OCI-LY7 (cell line): ENCODE measurements around the gene TPRA1. TPM values are rescaled to one million over a fixed set of nuclear protein-coding genes. Genes with fewer than 3 reads are reported as not detected.

Source experiments
- Bru-seq: library from RNA; stranded (reverse); fragments of 400-500 nt; gene quantifications from one replicate; lab custom pipeline; 2021; lab: Mats Ljungman, UMichigan
- BruChase-seq, 2 experiments: library from RNA; stranded (reverse); fragments of 400-500 nt; gene quantifications; one replicate each; lab custom pipeline; 2021; lab: Mats Ljungman, UMichigan
- BruUV-seq: library from RNA; stranded (reverse); fragments of 400-500 nt; replicated peaks from 2 replicates; lab custom pipeline; 2021; lab: Mats Ljungman, UMichigan
- CTCF ChIA-PET: fragments of 300-600 bp; sonication (Branson Sonifier 250); formaldehyde crosslinking; loops from one replicate; lab custom pipeline; 2022; ENCODE audit warnings: antibody characterized with exemption; ENCODE audit not compliant: unreplicated experiment; lab: Charles Lee
- POLR2A ChIA-PET: fragments of 300-600 bp; sonication (Branson Sonifier 250); formaldehyde crosslinking; loops from one replicate; lab custom pipeline; 2022; ENCODE audit warnings: antibody characterized with exemption; lab: Charles Lee
- DNase-seq: peaks from one replicate; pipeline ENCODE4 v3.0.0-alpha.2; 2015; ENCODE audit warnings: low spot score
- H2AFZ ChIP-seq: fragments of 200-600 bp; sonication (generic), shearing (Covaris generic); 2 replicates; pipeline ENCODE4 v1.6.1; 2014; ENCODE audit warnings: mild to moderate bottlenecking, antibody characterized with exemption, low read length, moderate library complexity
- H3K27ac ChIP-seq: fragments of 200-600 bp; sonication (generic); 2 replicates; pipeline ENCODE4 v1.5.1; 2014; ENCODE audit warnings: mixed run types, low read depth, mild to moderate bottlenecking, moderate library complexity, low read length, inconsistent platforms; ENCODE audit not compliant: poor library complexity, severe bottlenecking
- H3K36me3 ChIP-seq: fragments of 200-600 bp; sonication (generic); 2 replicates; pipeline ENCODE4 v1.6.1; 2014; ENCODE audit warnings: mild to moderate bottlenecking, antibody characterized with exemption, low read length, moderate library complexity, mixed read lengths; ENCODE audit not compliant: insufficient read depth
- H3K4me1 ChIP-seq: fragments of 200-600 bp; sonication (generic); 2 replicates; pipeline ENCODE4 v1.5.1; 2014; ENCODE audit warnings: mild to moderate bottlenecking, low read length; ENCODE audit not compliant: insufficient read depth, poor library complexity, severe bottlenecking
- H3K4me2 ChIP-seq: fragments of 200-600 bp; sonication (generic); 2 replicates; pipeline ENCODE4 v1.6.1; 2014; ENCODE audit warnings: mild to moderate bottlenecking, low read length
- H3K4me3 ChIP-seq: fragments of 200-600 bp; sonication (generic); 2 replicates; pipeline ENCODE4 v1.5.1; 2014; ENCODE audit warnings: mild to moderate bottlenecking, low read depth, low read length; ENCODE audit not compliant: poor library complexity, severe bottlenecking
- H3K79me2 ChIP-seq: fragments of 200-600 bp; sonication (generic); 2 replicates; pipeline ENCODE4 v1.6.1; 2016; ENCODE audit warnings: low read depth, mild to moderate bottlenecking, low read length, moderate library complexity, mixed read lengths; ENCODE audit not compliant: insufficient read depth
- H3K9me2 ChIP-seq: fragments of 200-600 bp; sonication (generic); 2 replicates; pipeline ENCODE4 v1.6.1; 2016; ENCODE audit warnings: mild to moderate bottlenecking, low read length, mixed read lengths; ENCODE audit not compliant: insufficient read depth
- H3K9me3 ChIP-seq: fragments of 200-600 bp; sonication (generic); 2 replicates; pipeline ENCODE4 v1.6.1; 2014; ENCODE audit warnings: mild to moderate bottlenecking, mixed run types, low read length, mixed read lengths
- H4K20me1 ChIP-seq: fragments of 200-600 bp; sonication (generic); 2 replicates; pipeline ENCODE4 v1.6.1; 2014; ENCODE audit warnings: mild to moderate bottlenecking, antibody characterized with exemption, low read length, moderate library complexity, mixed read lengths; ENCODE audit not compliant: insufficient read depth
- CTCF ChIP-seq: fragments of 200-600 bp; sonication (generic); conservative IDR thresholded peaks from 2 replicates; pipeline ENCODE4 v1.5.1; 2014; ENCODE audit warnings: mild to moderate bottlenecking, antibody characterized with exemption, low read length, moderate library complexity, mixed read lengths
- EZH2phosphoT487 ChIP-seq: fragments of 200-600 bp; sonication (generic); IDR thresholded peaks from 2 replicates; pipeline ENCODE4 v1.6.1; 2018; ENCODE audit warnings: low read depth, borderline replicate concordance, mild to moderate bottlenecking, mixed run types, antibody characterized with exemption, low read length, moderate library complexity, mixed read lengths
- intact Hi-C: fragments of 100-400 bp; cut with micrococcal nuclease; formaldehyde crosslinking; loops from one replicate; pipeline ENCODE4 v1.10.0; 2022; ENCODE audit not compliant: unreplicated experiment
- long read RNA-seq: library from polyadenylated mRNA; stranded (forward); transcript quantifications from one replicate; pipeline ENCODE4 v2.0.0, GENCODE V29; 2022
- total RNA-seq, 2 experiments: library from RNA; depleted of rRNA in 1 of 2; stranded (reverse); fragments of >200 nt in 1 of 2; shearing (Covaris generic) in 1 of 2; gene quantifications; 2 replicates each; pipeline ENCODE4 v1.2.3, GENCODE V29; 2014 to 2022

TPRA1 gene
- total RNA-seq (2014; rRNA removed; shearing (Covaris generic)) (25.6 and 32.3 TPM in 2 replicates), total RNA-seq (2022) (44.6 and 51.4 TPM in 2 replicates), Bru-seq, nascent RNA (percentile 70 among the genes with signal in this experiment), BruChase-seq, experiment 1, labeled RNA remaining after a 6-hour chase (percentile 74 among the genes with signal in this experiment), BruChase-seq, experiment 2, labeled RNA remaining after a 2-hour chase (percentile 71 among the genes with signal in this experiment)
- long read RNA-seq, transcript TPRA1-203 (10 exons, 1,831 nt): minor isoform, 6 of 156 reads
- long read RNA-seq, transcript TPRA1-202 (11 exons, 1,933 nt): major isoform, 42 of 156 reads
- long read RNA-seq, partial matches to known transcripts: 8 of 156 reads
- long read RNA-seq, other reads (novel, unspliced or antisense): 98 of 156 reads

GRCh38 chr3:127590593-127591465 lies at the start of gene TPRA1:
TPRA1 (minus strand) TSS chr3:127590733; CDS start chr3:127580146, 10,587 bp downstream.
- H3K4me3 ChIP-seq: peak within 1 kb of the TSS; percentile 85
- no peaks in the 10 kb centered on the region for H3K9me3 ChIP-seq
- peak; percentile 98 for DNase-seq
- ChIA-PET POLR2A (interaction anchor here (0.7 to 1.1 kb wide), 2 partner anchors 22 to 103 kb away, joined by 3 read pairs; no protein-coding TSS in a partner anchor), CTCF (no interaction called here)
- H3K9me2 ChIP-seq: no peaks in the 10 kb centered on the region
- H3K4me2 ChIP-seq: peak within 1 kb of the TSS; percentile 97
- peak within 1 kb of the TSS; percentile 83 for H3K27ac ChIP-seq
- H3K36me3 ChIP-seq: 0 out of 2 replicates have a peak, but pooled peaks cover 15% of the 10 kb centered on the region
- peaks cover 43% of the 10 kb centered on the region for H3K4me1 ChIP-seq
- TF ChIP-seq EZH2phosphoT487 (no peak), CTCF (peak; percentile 57)
- TSS peak; percentile 79 for BruUV-seq
- intact Hi-C loops: loop anchor here (2.0 to 5.0 kb wide), 3 partner anchors 146 to 532 kb away; partner anchors contain the start of genes RUVBL1 and SEC61A1
- H2AFZ ChIP-seq: peak within 1 kb of the TSS; percentile 31; the same call in 1 of the 2 replicates
- peaks cover 20% of the 10 kb centered on the region for H3K79me2 ChIP-seq
- H4K20me1 ChIP-seq: peaks cover 5% of the 10 kb centered on the region; the same call in 1 of the 2 replicates

GRCh38 chr3:127640042-127640355 lies 49.5 kb upstream of the TPRA1 start:
- no TSS peak for BruUV-seq
- ChIA-PET CTCF (no interaction called here), POLR2A (no interaction called here)
- no peaks in the 10 kb centered on the region for H3K9me3 ChIP-seq
- no peak for DNase-seq
- H3K79me2 ChIP-seq: no peaks in the 10 kb centered on the region
- no peak overlapping the region for H2AFZ ChIP-seq
- no peaks in the 10 kb centered on the region; the same call in 1 of the 2 replicates for H3K36me3 ChIP-seq
- H3K9me2 ChIP-seq: no peaks in the 10 kb centered on the region
- H4K20me1 ChIP-seq: no peaks in the 10 kb centered on the region
- intact Hi-C loops: no loop called here
- no peak overlapping the region for H3K27ac ChIP-seq
- no peak overlapping the region for H3K4me3 ChIP-seq
- no peak overlapping the region for H3K4me2 ChIP-seq
- TF ChIP-seq EZH2phosphoT487 (no peak), CTCF (no peak)
- peaks cover 12% of the 10 kb centered on the region for H3K4me1 ChIP-seq
